Measurements from ENCODE around the gene WDR46. TPM values are rescaled to one million over a fixed set of nuclear protein-coding genes. Genes with fewer than 3 reads are reported as not detected.
A peak's percentile ranks its signal among the peaks of the same experiment; 100 is the strongest.

The WDR46 gene
- total and polyA plus RNA-seq, 2 donors (not counting 3 experiments of a cell fraction or from before 2014, with no cell fraction given) = 61.4 to 71.2 TPM

GRCh38 chr6:33318426-33319073 lies 29.5 kb upstream of the WDR46 start:
- H3K9ac ChIP-seq (replicated peaks; ENCODE audit: extremely low read depth, insufficient read depth, low read length) = peak overlapping the region; percentile 74
- intact Hi-C loops (cut with micrococcal nuclease) = loop anchor here (10.0 kb wide), 1 partner anchor 256 kb away; no protein-coding TSS in a partner anchor
- H3K27me3 ChIP-seq (ENCODE audit: control insufficient read depth in 2 of 2, insufficient read depth in 2 of 2, low read length in 2 of 2) = no peaks in the 10 kb centered on the region
- TF ChIP-seq MYC (IDR thresholded peaks at IDR 0.05; ENCODE audit: low read depth, low read length) = no peak
- no peak for TF ChIP-seq FOS (IDR thresholded peaks at IDR 0.05; ENCODE audit: borderline replicate concordance, insufficient read depth, low read length)
- H3K4me3 ChIP-seq (replicated peaks in 1 of 3; ENCODE audit: insufficient read depth in 1 of 3, low read depth in 1 of 3, low read length in 3 of 3) = peak overlapping the region in 2 of 3 experiments; percentile 12 to 87
- H3K79me2 ChIP-seq (ENCODE audit: control insufficient read depth, insufficient read depth, low read length) = peaks cover 37% of the 10 kb centered on the region
- peak overlapping the region; percentile 71 for H3K27ac ChIP-seq (ENCODE audit: insufficient read depth, low read depth, low read length)
- no peak for FAIRE-seq
- no peak for DNase-seq (ENCODE audit: low read depth, low spot score)
- peaks cover 56% of the 10 kb centered on the region for H3K4me1 ChIP-seq (ENCODE audit: control insufficient read depth, extremely low read depth, insufficient read depth, low read length)
- peaks cover 5 to 22% of the 10 kb centered on the region in 2 experiments for H3K36me3 ChIP-seq (ENCODE audit: control insufficient read depth in 2 of 2, extremely low read depth in 1 of 2, insufficient read depth in 2 of 2, low read length in 2 of 2)
- no peaks in the 10 kb centered on the region for H4K20me1 ChIP-seq (replicated peaks; ENCODE audit: control insufficient read depth, extremely low read depth, insufficient read depth, low read length)
- H3K9me3 ChIP-seq (replicated peaks; ENCODE audit: control insufficient read depth, insufficient read depth, low read length) = no peaks in the 10 kb centered on the region
- no TSS peak for BruUV-seq (replicated peaks)
- CTCF ChIA-PET = interaction anchor here (0.8 to 1.8 kb wide), 8 partner anchors 10 to 70 kb away, joined by 3 to 17 read pairs (median 3); partner anchors contain the start of genes B3GALT4, PFDN6, RGL2 and WDR46
- dilution Hi-C loops (cut with MboI; ENCODE audit: extremely low pct_ligation_motif_present, low sequenced_read_pairs) = no loop called here
- H3K9me1 ChIP-seq (replicated peaks; ENCODE audit: control insufficient read depth, extremely low read depth, insufficient read depth, low read length) = no peaks in the 10 kb centered on the region
- no peak overlapping the region for H2AFZ ChIP-seq (ENCODE audit: low read depth, low read length)
- POLR2A ChIA-PET = interaction anchor here (0.7 to 1.2 kb wide), 3 partner anchors 21 to 376 kb away, joined by 3 to 6 read pairs (median 4); partner anchors contain the start of genes RPS18 and VPS52
- peak overlapping the region; percentile 78 for H3K4me2 ChIP-seq (ENCODE audit: insufficient read depth, low read length)

GRCh38 chr6:33317669-33318425 lies 28.8 kb upstream of the WDR46 start, which contains the start of gene ZBTB22:
TSS of gene ZBTB22 (minus strand) at chr6:33317744. CDS start at chr6:33316916, 828 bp downstream.
- Histone ChIP-seq H3K4me3 (replicated peaks in 1 of 3; ENCODE audit: insufficient read depth in 1 of 3, low read depth in 1 of 3, low read length in 3 of 3) (peak within 1 kb of the TSS; percentile 60 to 87 (median 87)), H3K79me2 (ENCODE audit: control insufficient read depth, insufficient read depth, low read length) (peaks cover 39% of the 10 kb centered on the region), H3K9ac (replicated peaks; ENCODE audit: extremely low read depth, insufficient read depth, low read length) (peak within 1 kb of the TSS; percentile 74), H3K9me1 (replicated peaks; ENCODE audit: control insufficient read depth, extremely low read depth, insufficient read depth, low read length) (no peaks in the 10 kb centered on the region), H3K9me3 (replicated peaks; ENCODE audit: control insufficient read depth, insufficient read depth, low read length) (no peaks in the 10 kb centered on the region), H3K27me3 (ENCODE audit: control insufficient read depth in 2 of 2, insufficient read depth in 2 of 2, low read length in 2 of 2) (no peaks in the 10 kb centered on the region), H3K36me3 (ENCODE audit: control insufficient read depth in 2 of 2, extremely low read depth in 1 of 2, insufficient read depth in 2 of 2, low read length in 2 of 2) (peaks cover 5 to 22% of the 10 kb centered on the region in 2 experiments), H3K4me1 (ENCODE audit: control insufficient read depth, extremely low read depth, insufficient read depth, low read length) (peaks cover 55% of the 10 kb centered on the region), H4K20me1 (replicated peaks; ENCODE audit: control insufficient read depth, extremely low read depth, insufficient read depth, low read length) (no peaks in the 10 kb centered on the region), H3K4me2 (ENCODE audit: insufficient read depth, low read length) (peak within 1 kb of the TSS; percentile 78), H3K27ac (ENCODE audit: insufficient read depth, low read depth, low read length) (peak within 1 kb of the TSS; percentile 71), H2AFZ (ENCODE audit: low read depth, low read length) (peak within 1 kb of the TSS; percentile 66)
- BruUV-seq (replicated peaks) = no TSS peak
- dilution Hi-C loops (cut with MboI; ENCODE audit: extremely low pct_ligation_motif_present, low sequenced_read_pairs) (no loop called here), intact Hi-C loops (cut with micrococcal nuclease) (loop anchor here (10.0 kb wide), 1 partner anchor 257 kb away; no protein-coding TSS in a partner anchor)
- ChIA-PET CTCF (interaction anchor here (0.8 to 1.8 kb wide), 9 partner anchors 9 to 465 kb away, joined by 3 to 17 read pairs (median 3); partner anchors contain the start of genes B3GALT4, PFDN6, RGL2 and TAP1), POLR2A (interaction anchor here (0.6 to 1.4 kb wide), 12 partner anchors 10 to 470 kb away, joined by 3 to 10 read pairs (median 4); partner anchors contain the start of genes RGL2, RPS18 and VPS52)
- FAIRE-seq (peak; percentile 90), DNase-seq (ENCODE audit: low read depth, low spot score) (peak; percentile 99)
- TF ChIP-seq POLR2AphosphoS5 (IDR thresholded peaks at IDR 0.05; ENCODE audit: insufficient read depth, low read depth, low read length) = peak; percentile 17
- no peak for TF ChIP-seq JUN (IDR thresholded peaks at IDR 0.05; ENCODE audit: borderline replicate concordance, insufficient read depth, insufficient read length, low read depth)
